Caki2 (cell line): Measurements from ENCODE around the gene RNF130. TPM values are rescaled to one million over a fixed set of nuclear protein-coding genes. Genes with fewer than 3 reads are reported as not detected.

Source experiments
- DNase-seq: peaks from one replicate; pipeline ENCODE4 v3.0.0-alpha.2; 2015; ENCODE audit warnings: low read depth
- in situ Hi-C: cut with HindIII; loops from 2 replicates; pipeline ENCODE4 v1.10.0; 2016; ENCODE audit warnings: low sequenced_read_pairs, low pct_unique_long_range_greater_than_20kb, mixed read lengths
- total RNA-seq: library from RNA; depleted of rRNA; stranded (reverse); fragments of >200 nt; shearing (Covaris generic); gene quantifications from 2 replicates; pipeline ENCODE4 v1.2.3, GENCODE V29; 2014; ENCODE audit warnings: low replicate concordance

Gene RNF130
- total RNA-seq, 1 experiment from 2014 or later: 45.2 TPM

GRCh38 chr5:180105827-180106312, 34.3 kb upstream of the RNF130 start:
- in situ Hi-C loops: no loop called here
- DNase-seq: no peak

- no peak for DNase-seq
- in situ Hi-C loops: no loop called here
Measured at GRCh38 chr5:180104168-180104530, 32.6 kb upstream of the RNF130 start.

- in situ Hi-C loops: no loop called here
- no peak for DNase-seq
Measured at GRCh38 chr5:180103487-180104167, 32.1 kb upstream of the RNF130 start.

GRCh38 chr5:180102636-180103035, 31.1 kb upstream of the RNF130 start:
- in situ Hi-C loops: no loop called here
- DNase-seq: no peak

GRCh38 chr5:180101451-180102105, 30.0 kb upstream of the RNF130 start:
- in situ Hi-C loops: no loop called here
- DNase-seq: no peak

- in situ Hi-C loops: no loop called here
- no peak for DNase-seq
Measured at GRCh38 chr5:180100621-180101450, 29.3 kb upstream of the RNF130 start.

- no peak for DNase-seq
- in situ Hi-C loops: loop anchor here (25.0 kb wide), 1 partner anchor 112 kb away; the partner anchor contains the start of gene RASGEF1C
Measured at GRCh38 chr5:180099733-180100611, 28.4 kb upstream of the RNF130 start.

GRCh38 chr5:180098991-180099732, 27.6 kb upstream of the RNF130 start:
- DNase-seq: no peak
- in situ Hi-C loops: loop anchor here (25.0 kb wide), 1 partner anchor 113 kb away; the partner anchor contains the start of gene RASGEF1C

- no peak for DNase-seq
- in situ Hi-C loops: loop anchor here (25.0 kb wide), 1 partner anchor 114 kb away; the partner anchor contains the start of gene RASGEF1C
Measured at GRCh38 chr5:180098526-180098925, 27.0 kb upstream of the RNF130 start.

GRCh38 chr5:180097926-180098325, 26.4 kb upstream of the RNF130 start:
- in situ Hi-C loops: loop anchor here (25.0 kb wide), 1 partner anchor 114 kb away; the partner anchor contains the start of gene RASGEF1C
- DNase-seq: no peak

GRCh38 chr5:180097163-180097894, 25.8 kb upstream of the RNF130 start:
- in situ Hi-C loops: loop anchor here (25.0 kb wide), 1 partner anchor 115 kb away; the partner anchor contains the start of gene RASGEF1C
- no peak for DNase-seq

- DNase-seq: no peak
- in situ Hi-C loops: loop anchor here (25.0 kb wide), 1 partner anchor 116 kb away; the partner anchor contains the start of gene RASGEF1C
Measured at GRCh38 chr5:180096616-180097015, 25.1 kb upstream of the RNF130 start.

GRCh38 chr5:180095545-180095944, 24.0 kb upstream of the RNF130 start:
- in situ Hi-C loops: loop anchor here (25.0 kb wide), 1 partner anchor 117 kb away; the partner anchor contains the start of gene RASGEF1C

GRCh38 chr5:180093651-180094382, 22.3 kb upstream of the RNF130 start:
- no peak for DNase-seq
- in situ Hi-C loops: loop anchor here (25.0 kb wide), 1 partner anchor 118 kb away; the partner anchor contains the start of gene RASGEF1C

More at GRCh38 chr5:180095545-180095944, 24.0 kb upstream of the RNF130 start:
- DNase-seq: no peak

GRCh38 chr5:180093241-180093640, 21.7 kb upstream of the RNF130 start:
- DNase-seq: no peak
- in situ Hi-C loops: loop anchor here (25.0 kb wide), 1 partner anchor 119 kb away; the partner anchor contains the start of gene RASGEF1C
